Colon (tissue), 2 donors: Measurements from ENCODE around the gene CLCN1.

Experiments used
- FAIRE-seq: peaks from 2 replicates; lab custom pipeline; 2012; peaks lifted over from hg19 to GRCh38; lab: Jason Lieb, UNC
- donor health status: control.
- donor health status: control.

Gene CLCN1

GRCh38 chr7:143399151-143399550 lies 83.2 kb downstream of the CLCN1 start:
- no peak for FAIRE-seq

DNA sequence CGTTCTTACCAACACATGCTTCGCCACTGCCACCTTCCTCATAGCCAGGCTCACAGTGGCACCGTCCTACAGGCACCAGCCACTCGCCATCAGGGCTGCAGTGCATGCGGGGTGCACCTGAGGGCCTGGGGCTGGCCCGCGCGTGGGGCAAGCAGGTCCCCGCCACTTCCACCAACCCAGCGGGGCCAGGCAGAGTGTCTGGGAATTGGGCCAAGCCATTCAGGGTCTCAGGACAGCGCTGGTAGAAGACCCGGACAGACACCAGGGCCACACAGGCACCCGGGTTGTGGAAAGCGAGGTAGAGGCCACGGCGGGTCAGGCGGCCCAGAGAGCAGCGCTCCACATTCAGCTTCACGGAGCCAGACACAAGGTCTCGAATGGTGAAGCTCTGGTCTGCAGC lies 83.7 kb downstream of the CLCN1 start:
- no peak for FAIRE-seq

GRCh38 chr7:143401265-143401664 lies 85.4 kb downstream of the CLCN1 start:
- FAIRE-seq: no peak
